Sciatic nerve (tissue), 2 donors: ENCODE data around the gene TTN. TPM values are rescaled to one million over a fixed set of nuclear protein-coding genes. Genes with fewer than 3 reads are reported as not detected.

ENCODE experiments used
- ATAC-seq: fragments of 200-7000 bp; cut with Tn5 transposase; one replicate; pipeline ENCODE4 v1.9.1; 2020; ENCODE audit warnings: mild to moderate bottlenecking, moderate library complexity
- DNase-seq: peaks from one replicate; pipeline ENCODE4 v3.0.0-alpha.2; 2020; ENCODE audit warnings: low spot score
- intact Hi-C: fragments of 100-400 bp; cut with DNase I; formaldehyde crosslinking; loops from one replicate; pipeline ENCODE4 v1.14.2; 2022
- total RNA-seq: library from RNA; stranded (reverse); fragmentation: NEBNext Ultra II Directional; extraction: Animal tissue kit (Norgen Biotek cat#: 25700); gene quantifications from one replicate; pipeline ENCODE4 v1.2.1, GENCODE V29; 2021
- donor health status: DM: no; HTN: no; CAD: no.
- donor health status: DM: no; HTN: no; CAD: no.

The TTN gene
- total RNA-seq: 16.3 TPM

DNA sequence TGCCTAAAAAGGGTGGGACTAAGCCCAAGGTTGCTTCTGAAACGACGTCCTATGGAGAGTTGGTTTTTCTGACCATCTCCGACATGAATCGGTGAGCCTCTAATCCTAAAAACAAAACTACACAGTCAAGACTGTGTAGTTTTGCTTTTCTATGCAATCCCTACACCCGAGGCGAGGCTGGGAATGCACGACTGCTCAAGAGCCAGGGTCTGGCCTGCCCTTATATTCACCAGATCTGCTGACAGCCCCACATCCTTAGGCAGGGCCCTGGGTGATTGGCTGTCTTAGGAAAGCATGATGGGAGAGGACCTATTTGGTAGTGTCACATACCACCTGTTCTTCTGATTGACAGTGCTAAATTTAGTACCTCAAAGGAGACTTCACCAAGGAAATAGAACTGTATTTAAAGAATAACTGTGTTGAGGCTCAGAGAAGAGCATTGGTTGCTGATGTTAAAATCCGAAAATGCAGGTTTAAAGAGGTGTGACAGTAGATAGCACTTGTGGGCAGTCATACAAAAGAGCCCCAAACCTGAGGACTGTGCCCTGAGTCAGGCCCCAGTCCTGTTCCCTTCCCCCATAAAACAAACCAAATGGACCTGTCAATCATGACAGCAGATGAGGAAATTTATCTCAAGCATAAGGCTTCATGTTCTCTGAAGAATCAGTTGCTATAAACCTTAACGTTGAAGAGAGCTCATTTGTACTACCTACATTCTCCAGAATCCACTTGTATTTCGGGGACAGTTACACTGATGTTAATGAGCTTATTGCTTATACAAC is at the start of gene TTN:
TTN (minus strand) TSS at position 197 of the 782 bp plus-strand sequence. CDS start 2,781 bp downstream, outside the sequence.
- intact Hi-C loops: no loop called here
- no peak for ATAC-seq
- DNase-seq: no peak

DNA sequence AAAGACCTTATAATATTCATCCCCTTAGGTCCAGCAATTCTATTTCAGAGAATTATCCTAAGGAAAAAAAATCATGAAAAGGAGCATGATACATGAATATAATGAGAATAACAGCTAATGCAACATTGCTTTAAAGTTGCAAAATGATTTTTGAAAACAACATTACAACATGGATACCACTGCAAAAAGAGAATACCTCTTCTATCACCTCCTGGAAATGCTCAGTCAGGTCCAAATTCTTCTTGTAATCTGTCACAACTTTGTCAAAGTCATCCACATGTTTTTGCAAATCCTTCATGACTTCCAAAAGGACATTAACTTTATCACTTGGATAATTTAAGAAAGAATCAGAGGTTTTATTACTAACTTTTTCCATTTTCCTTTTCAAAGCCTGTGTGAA is 47.9 kb upstream of the TTN start:
- ATAC-seq (no peak), DNase-seq (no peak)
- intact Hi-C loops: no loop called here

DNA sequence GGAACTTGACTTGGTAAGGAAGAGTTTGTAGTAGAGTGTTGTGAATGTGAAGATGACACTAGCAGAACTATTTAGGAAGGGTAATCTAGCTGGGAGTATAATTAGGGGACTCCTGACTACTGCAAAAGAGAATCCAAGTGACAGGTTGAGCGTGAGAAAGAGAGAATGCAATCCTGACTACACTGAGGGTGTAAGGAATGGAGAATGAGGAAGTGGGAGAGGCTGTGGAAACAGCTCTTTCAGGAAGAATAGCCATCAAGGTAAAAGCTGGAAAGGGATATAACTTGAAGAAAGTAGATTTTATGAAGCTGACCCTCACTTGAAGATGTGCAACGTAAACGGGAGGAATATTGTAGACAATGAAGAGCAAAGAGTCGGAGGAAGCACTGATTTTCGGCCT is 41.1 kb upstream of the TTN start:
- intact Hi-C loops: no loop called here
- ATAC-seq (no peak), DNase-seq (no peak)

DNA sequence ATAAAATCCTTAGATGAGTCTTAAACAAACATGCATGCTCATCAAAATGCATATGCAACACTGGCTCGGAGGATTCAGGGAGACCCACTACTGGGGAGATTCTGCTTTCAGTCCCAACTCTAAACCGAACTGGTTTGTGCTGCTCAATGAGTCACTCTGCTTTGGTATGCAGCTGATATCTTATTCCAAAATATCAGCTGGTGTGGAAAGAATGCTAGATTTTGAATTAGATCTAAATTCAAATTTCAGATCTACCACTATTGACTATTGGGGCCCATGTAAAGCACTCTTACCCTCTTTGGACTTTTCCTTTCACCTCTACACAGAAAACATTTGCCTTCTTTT is 39.2 kb upstream of the TTN start:
- intact Hi-C loops: no loop called here
- DNase-seq (no peak), ATAC-seq (no peak)

DNA sequence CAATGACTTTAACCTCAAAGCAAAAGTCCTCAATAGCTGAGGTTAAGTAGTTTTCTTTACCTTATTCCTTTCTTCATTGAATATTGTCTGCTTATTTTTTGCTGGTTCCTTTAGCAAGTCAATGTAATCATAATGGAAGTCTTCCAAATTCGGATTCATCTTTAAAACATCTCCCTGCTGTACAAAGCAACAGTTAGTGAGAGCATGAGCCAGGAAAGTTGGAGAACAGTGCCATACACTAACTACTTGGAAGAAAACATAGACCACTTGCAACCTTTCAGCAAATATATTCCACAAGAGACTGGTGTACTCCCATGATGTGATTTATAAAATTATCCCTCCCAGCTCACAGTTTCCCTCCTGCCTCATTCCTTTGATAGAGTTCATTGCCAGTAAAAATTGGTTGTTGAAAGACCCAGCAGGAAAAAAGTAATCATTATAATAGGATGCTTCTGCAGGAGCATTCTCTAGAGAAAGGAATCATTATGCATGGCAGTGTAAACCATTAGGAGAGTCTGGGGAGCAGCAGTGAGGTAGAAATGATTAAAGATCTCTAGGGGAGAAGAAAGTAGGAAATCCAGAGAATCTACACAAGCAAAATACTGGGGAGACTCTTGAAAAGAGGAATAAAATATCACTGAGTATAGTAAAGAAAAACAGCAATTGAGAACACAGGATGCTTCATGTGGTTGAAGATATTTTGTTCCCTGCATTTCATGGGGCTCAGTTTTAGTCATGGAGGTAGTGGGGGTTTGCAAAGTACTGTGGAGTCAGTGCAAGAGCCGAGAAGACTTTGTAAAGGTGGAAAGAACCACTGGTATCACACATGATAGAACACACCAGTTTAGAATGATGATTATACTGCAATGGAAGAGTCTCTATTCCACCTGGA is 38.6 kb upstream of the TTN start:
- intact Hi-C loops: no loop called here
- no peak for ATAC-seq
- DNase-seq: no peak

DNA sequence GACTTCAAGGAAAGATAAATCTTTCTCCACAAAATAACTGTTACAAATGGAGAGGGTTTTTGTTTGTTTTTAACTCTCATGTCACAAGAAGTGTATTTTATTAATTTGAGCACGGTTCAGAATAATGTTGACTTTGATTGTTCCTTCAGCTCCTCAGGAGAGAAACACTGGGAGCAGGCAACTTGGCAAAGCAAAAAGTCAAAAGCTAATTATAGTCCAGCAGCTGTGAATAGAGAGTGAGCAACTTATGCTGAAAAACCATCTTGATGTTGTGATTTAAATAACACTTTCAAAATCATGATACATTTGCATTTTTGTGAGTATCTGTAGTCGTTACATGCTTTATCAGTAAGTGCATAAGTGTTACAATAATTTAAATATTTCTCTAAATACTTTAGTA is 37.5 kb upstream of the TTN start:
- DNase-seq: no peak
- ATAC-seq: no peak
- intact Hi-C loops: no loop called here

DNA sequence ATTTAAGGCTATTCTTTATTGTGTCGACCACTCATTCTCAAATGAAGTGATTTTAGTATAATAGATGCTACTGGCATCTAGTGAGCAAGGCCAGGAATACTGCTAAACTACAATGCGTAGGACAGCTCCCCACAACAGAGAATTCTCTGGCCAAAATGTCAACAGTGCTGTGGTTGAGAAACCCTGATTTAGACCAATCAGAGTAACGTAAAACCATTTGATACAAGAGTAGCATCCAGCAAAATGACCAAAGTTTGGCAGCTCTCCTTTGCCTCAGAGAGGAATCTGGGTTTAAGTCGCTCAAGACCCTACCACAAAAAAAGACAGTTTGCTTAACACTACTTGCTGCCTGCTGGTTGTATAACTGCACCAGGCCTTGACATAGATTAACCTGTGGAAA is 37.0 kb upstream of the TTN start:
- intact Hi-C loops: no loop called here

DNA sequence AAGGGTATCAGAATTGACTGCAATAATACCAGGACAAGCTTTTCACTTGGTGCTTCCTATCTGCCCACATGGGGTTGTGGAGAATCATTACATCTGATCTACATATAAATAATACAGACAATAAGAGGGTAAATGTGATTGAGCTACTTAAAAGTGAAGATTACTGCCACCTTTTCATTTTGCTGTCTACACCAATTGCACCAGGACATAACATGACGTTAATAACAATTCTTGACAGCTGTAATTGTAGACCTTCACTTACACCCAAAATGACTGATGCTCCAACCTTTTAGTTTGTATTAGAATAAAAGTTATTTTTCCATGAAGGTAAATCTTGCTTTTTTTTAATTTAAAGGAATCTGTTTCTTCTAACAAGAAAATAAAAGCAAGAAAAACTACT is 36.5 kb upstream of the TTN start:
- no peak for DNase-seq
- no peak for ATAC-seq
- intact Hi-C loops: no loop called here

More for the DNA sequence above, 37.0 kb upstream of the TTN start:
- DNase-seq: no peak
- ATAC-seq: no peak

DNA sequence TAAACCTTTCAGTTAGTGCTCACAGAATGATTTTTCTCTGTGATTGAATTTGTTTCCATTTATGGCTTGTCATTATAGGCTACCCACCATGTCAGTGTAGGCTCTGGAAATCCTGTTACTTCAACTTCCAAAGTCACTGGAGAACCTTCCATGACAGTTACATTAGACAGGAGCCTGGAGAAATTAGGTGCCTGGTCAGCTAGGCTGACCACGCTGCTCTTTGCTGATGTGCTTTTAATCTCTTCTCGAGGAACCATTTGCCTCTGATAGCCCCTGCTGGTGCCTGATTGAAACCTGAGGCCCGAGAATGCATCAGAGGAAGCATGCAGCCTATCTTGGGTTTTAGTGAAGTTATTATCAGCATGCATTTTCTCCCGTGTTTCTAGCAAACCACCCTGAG is 29.6 kb upstream of the TTN start:
- ATAC-seq (no peak), DNase-seq (no peak)
- intact Hi-C loops: no loop called here

DNA sequence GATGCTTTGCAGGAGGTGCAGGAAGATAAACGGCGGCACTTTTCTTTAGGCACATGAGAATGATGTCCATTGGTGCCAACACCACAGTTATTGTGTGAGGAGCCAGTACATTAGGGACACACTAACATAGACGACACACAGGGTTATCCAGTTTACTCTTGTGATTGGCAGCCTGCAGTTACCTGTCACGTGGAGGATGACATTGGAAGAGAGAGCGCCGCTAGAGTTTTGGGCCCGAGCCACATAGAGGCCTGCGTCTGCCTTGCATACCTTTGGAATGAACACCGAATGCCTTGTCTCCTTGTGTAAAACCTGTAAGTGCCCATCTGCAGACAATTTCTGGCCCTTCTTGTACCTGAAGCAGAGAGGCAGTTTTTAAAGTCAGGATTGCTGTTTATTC is 26.9 kb upstream of the TTN start:
- DNase-seq: no peak
- intact Hi-C loops: no loop called here
- no peak for ATAC-seq

DNA sequence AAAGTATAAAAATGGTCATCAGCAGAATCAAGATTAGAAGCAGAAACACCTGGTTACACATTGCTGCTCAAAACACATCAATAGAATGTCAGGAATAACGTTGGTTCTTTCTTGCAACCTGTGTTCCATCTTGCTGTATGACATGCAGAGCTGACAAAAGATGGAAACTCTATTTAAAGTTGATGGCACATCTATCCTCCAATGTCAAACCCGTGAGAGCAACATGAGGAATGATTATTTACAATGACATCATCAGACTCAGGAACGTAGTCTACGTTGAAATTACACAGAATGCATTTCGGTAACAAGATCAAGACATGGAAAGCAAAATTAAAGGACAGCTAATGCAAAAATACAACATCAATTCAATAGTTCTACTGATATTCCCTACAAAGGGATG is 26.2 kb upstream of the TTN start:
- ATAC-seq (no peak), DNase-seq (no peak)
- intact Hi-C loops: no loop called here

DNA sequence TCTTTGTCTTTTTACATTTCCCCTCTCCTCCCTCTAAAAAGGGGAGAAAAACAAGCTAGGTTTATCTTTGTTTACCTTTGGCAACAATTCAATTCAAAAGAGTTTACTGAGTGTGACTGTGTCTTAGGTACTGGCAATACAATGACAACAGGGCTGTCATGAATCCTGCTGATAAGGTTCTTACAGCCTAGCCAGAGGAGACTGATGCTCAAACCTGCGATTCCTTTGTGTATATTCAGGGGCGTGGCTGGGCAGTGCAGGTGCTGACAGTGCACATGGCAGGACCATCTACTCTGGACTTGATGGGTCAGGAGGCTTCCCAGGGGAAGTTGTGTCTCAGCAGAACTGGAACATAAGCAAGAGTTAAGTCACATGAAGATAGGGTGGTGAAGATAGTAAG is 23.2 kb upstream of the TTN start:
- ATAC-seq: no peak
- intact Hi-C loops: no loop called here

DNA sequence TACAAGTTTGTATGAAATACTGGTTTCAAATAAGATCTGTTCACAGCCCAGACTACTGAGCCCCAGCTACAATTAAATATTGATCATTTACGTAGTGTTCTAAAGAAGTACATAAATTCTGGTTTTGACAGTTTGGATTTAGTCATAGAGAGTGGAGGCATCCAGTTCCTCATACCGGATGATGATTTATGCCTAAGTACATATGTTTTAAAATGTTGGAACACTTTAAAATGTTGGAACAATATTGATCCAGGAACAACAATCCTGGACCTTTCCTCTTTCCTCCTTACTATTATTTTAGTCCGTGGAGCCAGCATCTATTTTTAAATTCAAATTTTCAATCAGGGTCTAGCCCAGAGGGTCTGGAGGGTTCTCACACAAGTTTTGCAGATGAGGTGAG is 22.8 kb upstream of the TTN start:
- DNase-seq: no peak
- intact Hi-C loops: no loop called here
- ATAC-seq: no peak

More for the DNA sequence above, 23.2 kb upstream of the TTN start:
- no peak for DNase-seq

DNA sequence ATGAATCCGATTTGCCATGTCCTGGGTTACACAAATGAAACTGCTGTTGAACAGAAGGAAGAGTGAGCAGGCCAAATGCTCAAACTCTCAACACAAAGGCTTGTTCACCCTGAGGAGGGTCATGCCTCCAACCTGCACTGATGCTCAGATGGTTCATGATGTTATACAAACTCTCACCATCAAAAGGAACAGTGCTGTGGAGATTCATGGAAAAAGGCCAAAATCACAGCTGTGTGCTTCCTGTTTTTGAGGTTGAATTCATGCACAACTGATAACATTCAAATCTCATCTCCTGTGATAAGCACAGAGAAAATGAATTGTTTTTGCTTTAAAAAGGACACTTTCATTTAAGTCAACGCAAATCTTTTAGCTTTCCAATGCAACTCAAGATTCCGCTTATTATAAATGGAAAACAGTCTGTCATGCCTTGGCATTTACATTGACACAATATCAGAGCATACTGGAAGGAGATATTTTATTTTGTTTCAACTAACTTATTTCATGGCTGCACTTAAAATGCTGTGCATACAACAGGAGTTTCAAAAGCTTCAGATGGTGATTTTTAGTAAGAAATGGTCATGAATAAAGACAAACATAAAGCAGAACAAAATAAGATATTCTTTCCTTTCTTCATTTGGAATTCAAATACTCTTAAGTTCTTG is 22.2 kb upstream of the TTN start:
- DNase-seq (no peak), ATAC-seq (no peak)
- intact Hi-C loops: no loop called here

DNA sequence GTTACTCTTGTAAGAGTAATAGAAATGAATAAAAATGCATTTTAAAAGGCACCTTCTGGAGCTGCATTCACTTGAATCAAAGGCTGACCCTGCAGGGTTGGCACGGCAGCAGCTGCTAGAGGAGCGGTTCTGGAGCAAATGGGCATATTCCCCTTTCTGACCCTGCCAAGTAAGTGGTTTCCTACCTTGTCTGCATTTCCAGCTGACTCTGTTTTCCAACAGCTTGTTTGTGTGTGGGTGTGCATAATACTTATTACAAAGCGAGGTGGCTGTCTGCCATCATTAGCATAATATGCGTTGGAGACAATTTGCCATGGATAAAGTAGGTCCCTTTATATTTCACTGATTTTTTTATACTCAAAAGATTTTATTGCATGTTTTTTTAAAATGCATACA is 21.3 kb upstream of the TTN start:
- intact Hi-C loops: no loop called here
- DNase-seq: no peak

DNA sequence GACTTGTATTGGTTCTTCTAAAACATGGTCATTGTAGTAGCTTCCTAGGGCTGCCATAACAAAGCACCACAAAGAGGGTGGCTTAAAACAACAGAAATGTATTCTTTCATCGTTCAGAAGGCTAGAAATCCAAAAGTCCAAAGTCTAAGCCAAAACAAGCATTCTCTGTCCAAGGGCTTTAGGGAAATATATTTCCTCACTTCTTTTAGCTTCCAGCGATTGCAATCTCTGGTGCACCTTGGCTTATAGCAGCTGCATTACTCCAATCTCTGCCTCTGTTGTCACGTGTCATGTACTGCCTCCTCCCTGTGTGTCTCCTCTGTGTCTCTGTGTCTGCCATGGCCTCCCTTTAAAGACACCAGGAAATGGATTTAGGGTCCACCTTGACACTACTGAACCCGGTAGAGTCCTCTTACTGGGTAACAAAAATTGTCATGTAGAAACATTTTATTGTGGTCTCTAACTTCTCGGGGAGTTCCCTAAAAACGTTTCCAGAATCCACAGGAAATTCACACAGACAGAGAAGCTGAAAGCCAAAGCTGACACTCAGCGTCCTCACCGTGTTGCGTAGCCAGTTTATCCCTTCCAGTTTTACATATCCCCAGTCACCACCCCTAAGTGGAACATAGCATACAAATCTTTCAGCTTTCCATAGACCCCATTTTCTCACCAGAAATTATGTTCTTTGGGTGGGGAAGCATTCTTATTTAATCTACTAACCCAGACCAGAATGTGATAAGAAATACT is 20.7 kb upstream of the TTN start:
- intact Hi-C loops: no loop called here
- peak; percentile 83 for ATAC-seq
- DNase-seq: no peak

More for the DNA sequence above, 21.3 kb upstream of the TTN start:
- no peak for ATAC-seq

DNA sequence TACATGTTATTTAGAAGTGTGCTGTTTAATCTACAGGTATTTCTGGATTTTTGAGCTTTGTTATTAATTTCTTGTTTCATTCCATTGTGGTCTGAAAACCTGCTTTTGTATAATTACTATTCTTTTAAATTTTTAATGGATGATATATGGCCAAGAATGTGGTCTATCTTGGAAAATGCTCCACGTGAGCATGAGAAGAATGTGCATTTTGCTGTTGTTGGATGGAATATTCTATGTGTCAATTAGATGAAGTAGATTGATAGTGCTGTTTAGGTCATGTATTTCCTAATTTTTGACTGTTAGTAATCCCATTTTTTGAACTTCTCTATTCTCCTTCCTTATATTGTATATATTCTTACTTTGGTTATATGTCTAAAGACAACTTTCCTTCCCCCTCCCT is 19.9 kb upstream of the TTN start:
- intact Hi-C loops: no loop called here
- no peak for DNase-seq
- ATAC-seq: no peak

DNA sequence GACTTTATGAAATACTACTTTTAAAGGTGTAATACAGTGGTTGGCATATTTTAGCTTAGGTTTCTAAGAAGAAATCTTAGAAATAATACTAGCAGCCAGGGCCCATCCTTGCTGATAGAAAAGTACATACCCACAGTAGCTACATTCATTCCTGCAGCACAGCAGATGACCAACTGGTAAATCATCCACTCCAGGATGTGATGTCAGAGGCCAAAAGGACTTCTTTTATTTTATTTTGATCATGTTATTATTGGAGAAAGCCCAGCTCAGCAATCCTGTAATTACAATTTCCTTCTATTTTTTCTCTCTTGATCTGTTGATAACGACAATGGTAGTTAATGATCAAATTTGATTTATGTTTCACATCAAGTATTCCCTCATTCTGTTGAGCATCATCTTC is 18.0 kb upstream of the TTN start:
- no peak for ATAC-seq
- no peak for DNase-seq
- intact Hi-C loops: no loop called here

DNA sequence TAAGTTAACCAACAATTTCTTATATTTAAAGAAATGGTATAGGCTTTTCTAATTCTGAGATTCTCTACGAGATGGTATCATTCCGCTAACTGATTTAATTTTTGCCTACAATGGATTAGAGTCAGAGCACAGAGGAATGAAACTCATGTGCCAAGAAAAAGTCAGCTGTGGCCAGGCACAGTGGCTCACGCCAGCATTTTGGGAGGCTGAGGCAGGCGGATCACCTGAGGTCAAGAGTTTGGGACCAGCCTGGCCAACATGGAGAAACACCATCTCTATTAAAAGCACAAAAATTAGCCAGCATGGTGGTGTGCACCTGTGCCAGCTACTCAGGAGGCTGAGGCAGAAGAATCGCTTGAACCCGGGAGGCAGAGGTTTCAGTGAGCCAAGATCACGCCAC is 17.0 kb upstream of the TTN start:
- intact Hi-C loops: no loop called here
- no peak for DNase-seq
- no peak for ATAC-seq
